K562 (cell line): ENCODE data around the gene EEF1AKMT4. TPM values are rescaled to one million over a fixed set of nuclear protein-coding genes. Genes with fewer than 3 reads are reported as not detected.

Source experiments
- BHLHE40 ChIP-seq: IDR thresholded peaks from 2 replicates; pipeline ENCODE4 v1.6.1; 2011; ENCODE audit warnings: low read length, improper control_type of control experiment
- HNRNPK ChIP-seq: fragments of 200-400 bp; formaldehyde crosslinking; IDR thresholded peaks from one replicate; pipeline ENCODE4 v1.6.1; 2018; ENCODE audit warnings: mild to moderate bottlenecking, low read depth, low read length; ENCODE audit not compliant: poor library complexity, severe bottlenecking
- RAD21 ChIP-seq, 2 experiments: fragments of 250-450 bp in 1 of 2; fragments of 450-650 bp in 1 of 2; sonication (Bioruptor Pico) in 1 of 2; formaldehyde crosslinking in 1 of 2; IDR thresholded peaks in 1 of 2; conservative IDR thresholded peaks in 1 of 2; 2 replicates each; pipeline versions ENCODE4 v1.4.0 to v1.8.0; 2020 to 2022; ENCODE audit warnings: mild to moderate bottlenecking in 2 of 2, moderate library complexity in 1 of 2
- RB1 ChIP-seq: fragments of 450-650 bp; IDR thresholded peaks from 2 replicates; pipeline ENCODE4 v1.6.1; 2017; ENCODE audit warnings: low read depth, mild to moderate bottlenecking
- TCF3 ChIP-seq: sonication (generic); formaldehyde crosslinking; IDR thresholded peaks from 2 replicates; pipeline ENCODE4 v1.4.0; 2020; ENCODE audit warnings: mild to moderate bottlenecking, missing genetic modification reagents
- ZKSCAN8 ChIP-seq: fragments of 200-800 bp; sonication (Bioruptor generic); IDR thresholded peaks from 2 replicates; pipeline ENCODE4 v1.6.1; 2016; ENCODE audit warnings: missing genetic modification characterization, missing compliant biosample characterization
- ZNF639 ChIP-seq, 2 experiments: fragments of 200-800 bp in 1 of 2; sonication (Bioruptor generic) in 1 of 2; sonication (generic) in 1 of 2; formaldehyde crosslinking in 1 of 2; IDR thresholded peaks in 1 of 2; conservative IDR thresholded peaks in 1 of 2; 2 replicates each; pipeline versions ENCODE4 v1.5.0 to v1.6.1; 2016 to 2020; ENCODE audit warnings: missing compliant biosample characterization in 1 of 2, missing genetic modification characterization in 1 of 2, missing genetic modification reagents in 1 of 2
- ZNF644 ChIP-seq: fragments of 200-800 bp; sonication (Bioruptor generic); IDR thresholded peaks from 2 replicates; pipeline ENCODE4 v1.6.1; 2016; ENCODE audit warnings: low read depth, missing genetic modification characterization, missing compliant biosample characterization
- polyA plus RNA-seq, 8 experiments: library from polyadenylated mRNA; depleted of rRNA in 4 of 8; stranded (reverse) in 5 of 8; unstranded in 3 of 8; fragments of >200 nt; fragmentation: Nextera tagmentation in 2 of 8; fragmentation: Illumina TruSeq in 1 of 8; extraction: Ambion mirVana in 2 of 8; extraction: Trizol in 1 of 8; gene quantifications; 2 replicates each; pipeline versions ENCODE4 v1.2.1 to v1.2.3, GENCODE V29; 2011 to 2014; ENCODE audit warnings: inconsistent platforms in 1 of 8, missing spikeins in 1 of 8
- total RNA-seq, 7 experiments: library from RNA; depleted of rRNA in 6 of 7; stranded (reverse); fragments of >200 nt in 6 of 7; fragmentation: Illumina TruSeq in 2 of 7; extraction: Trizol in 2 of 7; gene quantifications; 2 replicates each; pipeline versions ENCODE4 v1.2.1 to v1.2.3, GENCODE V29; 2011 to 2021; ENCODE audit warnings: low replicate concordance in 1 of 7

EEF1AKMT4 gene
- total and polyA plus RNA-seq, 9 of the 15 experiments (the other 6 are each of a cell fraction or from before 2014, with no cell fraction given), result 10.3 to 49.4 (median 18.9) TPM

- TF ChIP-seq TCF3, result peak; percentile 14; the same call in 1 of the 2 replicates
- peak; percentile 66 for TF ChIP-seq RB1
- no peak for TF ChIP-seq ZKSCAN8 (CRISPR knock-in tag)
- no peak for TF ChIP-seq ZNF644 (tag)
- TF ChIP-seq BHLHE40, result 0 out of 2 replicates have a peak, but pooled peaks have one; percentile 18
- peak; percentile 59 to 85 for TF ChIP-seq RAD21 (CRISPR knock-in tag; conservative IDR thresholded peaks at IDR 0.05 in 1 of 2, IDR thresholded peaks at IDR 0.05 in 1 of 2)
- no peak for TF ChIP-seq HNRNPK
- TF ChIP-seq ZNF639 (CRISPR knock-in tag; conservative IDR thresholded peaks at IDR 0.05 in 1 of 2, IDR thresholded peaks at IDR 0.05 in 1 of 2), result no peak
Measured at GRCh38 chr3:184241447-184242296, 7.8 kb upstream of the EEF1AKMT4 start (continued).
